GM23248 (cell line): ENCODE data around the gene TNFRSF12A. TPM values are rescaled to one million over a fixed set of nuclear protein-coding genes. Genes with fewer than 3 reads are reported as not detected.

ENCODE experiments used
- DNase-seq: peaks from one replicate; pipeline ENCODE4 v3.0.0-alpha.2; 2015
- H2AFZ ChIP-seq: fragments of 200-600 bp; sonication (generic); 2 replicates; pipeline ENCODE4 v1.6.1; 2016; ENCODE audit warnings: antibody characterized with exemption
- H3F3A ChIP-seq: fragments of 200-600 bp; sonication (generic); 2 replicates; pipeline ENCODE4 v1.6.1; 2016; ENCODE audit warnings: mild to moderate bottlenecking, antibody characterized with exemption, mixed run types; ENCODE audit not compliant: insufficient read depth
- H3K27ac ChIP-seq: fragments of 200-600 bp; sonication (generic); 2 replicates; pipeline ENCODE4 v1.5.1; 2016; ENCODE audit warnings: mild to moderate bottlenecking
- H3K27me3 ChIP-seq: fragments of 200-600 bp; sonication (generic); replicated peaks from 2 replicates; pipeline ENCODE4 v1.6.1; 2016; ENCODE audit warnings: mild to moderate bottlenecking; ENCODE audit not compliant: insufficient read depth
- H3K36me3 ChIP-seq: fragments of 200-600 bp; sonication (generic); 2 replicates; pipeline ENCODE4 v1.6.1; 2016; ENCODE audit warnings: low read depth, mild to moderate bottlenecking
- H3K4me1 ChIP-seq: fragments of 200-600 bp; sonication (generic); 2 replicates; pipeline ENCODE4 v1.6.1; 2016; ENCODE audit warnings: mild to moderate bottlenecking; ENCODE audit not compliant: insufficient read depth
- H3K4me2 ChIP-seq: fragments of 200-600 bp; sonication (generic); one replicate; pipeline ENCODE4 v1.6.1; 2016; ENCODE audit warnings: mild to moderate bottlenecking; ENCODE audit not compliant: unreplicated experiment
- H3K4me3 ChIP-seq: fragments of 200-600 bp; sonication (generic); 2 replicates; pipeline ENCODE4 v1.5.1; 2016; ENCODE audit warnings: mild to moderate bottlenecking
- H3K79me2 ChIP-seq: fragments of 200-600 bp; sonication (generic); 2 replicates; pipeline ENCODE4 v1.6.1; 2016; ENCODE audit warnings: mild to moderate bottlenecking; ENCODE audit not compliant: insufficient read depth
- H3K9ac ChIP-seq: fragments of 200-600 bp; sonication (generic); 2 replicates; pipeline ENCODE4 v1.6.1; 2016; ENCODE audit warnings: mild to moderate bottlenecking
- H3K9me2 ChIP-seq: fragments of 200-600 bp; sonication (generic); 2 replicates; pipeline ENCODE4 v1.6.1; 2016; ENCODE audit warnings: mixed run types, mild to moderate bottlenecking, moderate library complexity; ENCODE audit not compliant: insufficient read depth
- H3K9me3 ChIP-seq: fragments of 200-600 bp; sonication (generic); one replicate; pipeline ENCODE4 v1.6.1; 2017; ENCODE audit warnings: low read depth
- H4K20me1 ChIP-seq: fragments of 200-600 bp; sonication (generic); 2 replicates; pipeline ENCODE4 v1.6.0; 2016; ENCODE audit not compliant: insufficient read depth
- EZH2 ChIP-seq: fragments of 200-600 bp; sonication (generic); IDR thresholded peaks from 2 replicates; pipeline ENCODE4 v1.6.1; 2018; ENCODE audit warnings: antibody characterized with exemption, mild to moderate bottlenecking; ENCODE audit not compliant: insufficient read depth, poor library complexity, severe bottlenecking
- EZH2phosphoT487 ChIP-seq: fragments of 200-600 bp; sonication (generic); IDR thresholded peaks from 2 replicates; pipeline ENCODE4 v1.6.1; 2018; ENCODE audit warnings: antibody characterized with exemption, moderate library complexity, mild to moderate bottlenecking, low read depth; ENCODE audit not compliant: insufficient read depth
- WGBS, 2 experiments: methylation state at CpG; one replicate each; pipeline ENCODE4 v1.1.6; 2015 to 2017; ENCODE audit warnings: low lambda C conversion rate in 2 of 2, low coverage in 1 of 2; ENCODE audit errors: missing lambda C conversion rate in 2 of 2; 5-methylcytosine and 5-hydroxymethylcytosine counted together
- in situ Hi-C: fragments of 300-500 bp; cut with MboI; formaldehyde crosslinking; loops from 2 replicates; pipeline ENCODE4 v1.15.0; 2020
- polyA plus RNA-seq: library from polyadenylated mRNA; unstranded; fragments of >200 nt; fragmentation: Nextera tagmentation; extraction: Ambion mirVana; gene quantifications from 2 replicates; pipeline ENCODE4 v1.2.1, GENCODE V29; 2016
- total RNA-seq: library from RNA; depleted of rRNA; stranded (reverse); fragments of >200 nt; shearing (Covaris generic); gene quantifications from 2 replicates; pipeline ENCODE4 v1.2.3, GENCODE V29; 2014

The TNFRSF12A gene
- total and polyA plus RNA-seq, 2 experiments from 2014 or later, result 735 to 864 TPM

DNA sequence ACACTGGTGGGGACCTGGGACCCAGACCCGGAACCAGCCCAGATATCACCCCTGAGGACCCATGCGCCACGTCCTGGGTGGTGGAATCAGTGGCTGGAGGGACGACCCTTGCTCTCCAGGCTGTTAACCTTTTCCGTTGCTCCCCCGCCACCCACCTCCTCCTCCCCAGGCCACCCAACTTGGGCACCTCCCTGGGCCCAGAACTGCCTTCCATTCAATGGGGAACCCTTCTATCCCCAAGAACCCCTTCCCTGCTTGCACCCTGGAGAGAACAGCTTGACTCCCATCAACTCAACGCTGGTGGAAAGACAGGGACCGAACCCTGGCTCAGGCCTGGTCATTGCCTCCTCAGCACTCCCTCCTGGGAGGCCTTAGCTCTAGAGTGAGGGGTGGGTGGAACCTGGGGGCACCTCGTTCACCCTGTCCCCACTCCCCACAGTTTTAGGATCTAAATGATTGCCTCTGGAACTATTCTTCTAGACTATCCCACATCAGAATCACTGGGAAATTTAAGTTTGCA, 39.6 kb downstream of the TNFRSF12A start:
- Histone ChIP-seq H3K27me3 (no peaks in the 10 kb centered on the region), H3K27ac (peak overlapping the region; percentile 17; the same call in 1 of the 2 replicates), H3K4me3 (peak overlapping the region; percentile 90), H3K9ac (peak overlapping the region; percentile 86), H4K20me1 (no peaks in the 10 kb centered on the region), H3F3A (no peaks in the 10 kb centered on the region), H2AFZ (peak overlapping the region; percentile 96), H3K4me2 (peak overlapping the region; percentile 81), H3K9me3 (no peaks in the 10 kb centered on the region), H3K9me2 (no peaks in the 10 kb centered on the region), H3K4me1 (no peaks in the 10 kb centered on the region), H3K36me3 (no peaks in the 10 kb centered on the region), H3K79me2 (no peaks in the 10 kb centered on the region)
- DNase-seq, result no peak
- in situ Hi-C loops, result no loop called here
- 77 to 83% methylated on average over 8 to 9 of the region's 9 CpGs for WGBS, 2 experiments
- no peak for TF ChIP-seq EZH2phosphoT487
- TF ChIP-seq EZH2, result no peak

DNA sequence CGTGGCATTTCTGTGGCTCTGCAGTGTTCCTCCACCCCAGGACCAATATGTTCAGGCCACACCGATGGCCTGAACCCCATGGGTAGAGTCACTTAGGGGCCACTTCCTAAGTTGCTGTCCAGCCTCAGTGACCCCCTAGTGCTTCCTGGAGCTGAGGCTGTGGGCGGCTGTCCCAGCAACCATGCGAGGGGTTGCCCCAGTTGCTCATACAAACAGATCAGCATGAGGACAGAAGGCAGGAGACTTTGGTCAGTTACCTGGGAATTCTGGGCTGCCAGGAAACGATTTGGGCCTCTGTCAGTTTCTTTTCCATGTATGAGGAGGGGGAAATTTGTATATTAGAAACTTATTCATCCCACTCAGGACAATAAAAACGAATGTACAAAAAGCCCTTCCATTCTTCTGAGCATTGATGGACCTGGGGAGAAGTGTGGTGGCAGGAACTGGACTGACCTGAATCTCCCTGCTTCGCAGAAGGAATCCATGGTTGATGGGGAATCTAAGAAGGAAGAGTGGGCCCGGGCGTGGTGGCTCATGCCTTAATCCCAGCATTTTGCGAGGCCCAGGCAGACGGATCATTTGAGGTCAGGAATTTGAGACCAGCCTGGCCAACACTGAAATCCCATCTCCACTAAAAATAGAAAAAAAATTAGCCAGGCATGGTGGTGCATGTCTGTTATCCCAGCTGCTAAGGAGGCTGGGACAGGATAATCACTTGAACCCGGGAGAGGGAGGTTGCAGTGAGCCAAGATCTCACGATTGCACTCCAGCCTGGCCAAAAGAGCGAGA, 40.4 kb downstream of the TNFRSF12A start:
- H3K27ac ChIP-seq, result no peak overlapping the region
- no peak for DNase-seq
- H3K79me2 ChIP-seq, result no peaks in the 10 kb centered on the region
- in situ Hi-C loops, result no loop called here
- TF ChIP-seq EZH2, result no peak
- H2AFZ ChIP-seq, result no peak overlapping the region
- H3K9me3 ChIP-seq, result no peaks in the 10 kb centered on the region
- no peaks in the 10 kb centered on the region for H3F3A ChIP-seq
- WGBS, 2 experiments, result 73 to 74% methylated on average over 14 of the region's 14 CpGs
- no peaks in the 10 kb centered on the region for H3K9me2 ChIP-seq
- H3K4me3 ChIP-seq, result no peak overlapping the region
- H3K4me2 ChIP-seq, result no peak overlapping the region
- H4K20me1 ChIP-seq, result no peaks in the 10 kb centered on the region
- H3K9ac ChIP-seq, result no peak overlapping the region
- H3K36me3 ChIP-seq, result no peaks in the 10 kb centered on the region
- peaks cover 4% of the 10 kb centered on the region for H3K4me1 ChIP-seq
- no peaks in the 10 kb centered on the region for H3K27me3 ChIP-seq

DNA sequence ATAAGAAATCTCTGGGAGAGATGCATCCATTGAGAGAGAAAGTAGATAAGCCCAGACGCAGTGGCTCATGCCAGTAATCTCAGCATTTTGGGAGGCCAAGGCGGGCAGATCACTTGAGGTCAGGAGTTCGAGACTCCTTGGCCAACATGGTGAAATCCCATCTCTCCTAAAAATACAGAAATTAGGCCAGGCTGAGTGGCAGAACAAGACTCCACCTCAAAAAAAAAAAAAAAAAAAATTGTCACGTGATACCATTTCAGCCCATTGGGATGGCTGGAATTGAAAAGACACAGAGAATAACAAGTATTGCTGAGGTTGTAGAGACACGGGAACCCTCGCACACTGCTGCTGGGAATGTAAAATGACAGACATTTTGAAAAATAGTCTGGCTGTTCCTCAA, 42.4 kb downstream of the TNFRSF12A start:
- Histone ChIP-seq H3K9me3 (no peaks in the 10 kb centered on the region), H3K9ac (no peak overlapping the region), H3K9me2 (no peaks in the 10 kb centered on the region), H3K27ac (no peak overlapping the region), H2AFZ (no peak overlapping the region), H3K4me1 (peaks cover 5% of the 10 kb centered on the region), H4K20me1 (no peaks in the 10 kb centered on the region), H3K27me3 (no peaks in the 10 kb centered on the region), H3F3A (no peaks in the 10 kb centered on the region), H3K79me2 (no peaks in the 10 kb centered on the region), H3K36me3 (no peaks in the 10 kb centered on the region), H3K4me3 (no peak overlapping the region), H3K4me2 (no peak overlapping the region)
- DNase-seq, result no peak
- no peak for TF ChIP-seq EZH2phosphoT487
- TF ChIP-seq EZH2, result no peak
- in situ Hi-C loops, result no loop called here
- WGBS, 2 experiments, result 82 to 86% methylated on average over 6 of the region's 6 CpGs

DNA sequence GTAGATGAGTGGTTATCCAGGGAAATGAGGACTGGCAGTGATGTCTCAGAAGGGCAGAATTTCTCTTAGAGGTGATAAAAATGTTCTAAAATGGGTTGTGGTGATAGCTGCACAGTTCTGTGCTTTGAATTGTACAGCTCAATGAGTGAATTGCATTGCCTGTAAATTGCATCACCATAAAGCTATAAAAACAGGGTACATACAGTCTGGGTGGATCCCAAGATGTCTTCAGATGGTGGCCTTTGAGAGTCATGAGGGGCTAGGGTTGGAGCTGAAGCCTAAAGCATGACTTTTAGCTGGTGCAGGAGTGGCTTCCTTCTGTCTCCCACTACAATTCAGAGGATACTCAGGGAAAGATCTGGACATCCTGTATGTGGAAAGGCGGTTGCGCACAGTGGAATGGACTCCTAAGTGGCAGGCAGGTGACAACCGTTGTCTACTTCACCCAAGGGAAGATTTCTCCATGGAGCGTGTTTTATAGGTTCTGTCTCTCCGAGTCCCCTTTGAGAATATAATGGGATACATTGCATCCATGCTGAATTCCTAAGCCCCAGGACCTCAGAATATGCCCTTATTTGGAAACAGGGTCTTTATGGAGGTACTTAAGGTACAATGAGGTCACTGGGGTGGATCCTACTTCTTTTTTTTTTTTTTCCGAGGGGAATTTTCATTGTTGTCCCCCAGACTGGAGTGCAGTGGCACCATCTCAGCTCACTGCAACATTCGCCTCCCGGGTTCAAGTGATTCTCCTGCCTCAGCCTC, 43.6 kb downstream of the TNFRSF12A start:
- Histone ChIP-seq H2AFZ (no peak overlapping the region), H3F3A (no peaks in the 10 kb centered on the region), H3K27me3 (no peaks in the 10 kb centered on the region), H3K9ac (no peak overlapping the region), H3K27ac (no peak overlapping the region), H3K4me1 (peaks cover 5% of the 10 kb centered on the region), H3K9me2 (no peaks in the 10 kb centered on the region), H3K36me3 (no peaks in the 10 kb centered on the region), H3K9me3 (no peaks in the 10 kb centered on the region), H3K79me2 (no peaks in the 10 kb centered on the region), H3K4me3 (no peak overlapping the region), H3K4me2 (no peak overlapping the region), H4K20me1 (no peaks in the 10 kb centered on the region)
- DNase-seq, result no peak
- WGBS, 2 experiments, result 83 to 85% methylated on average over 8 of the region's 8 CpGs
- in situ Hi-C loops, result no loop called here
- TF ChIP-seq EZH2, result no peak
- no peak for TF ChIP-seq EZH2phosphoT487
